HG03460 (cell line): Measurements from ENCODE around the gene FOXN3.
"Not testable (repeated sequence)": the region's sequence is repeated elsewhere in the genome, so short reads cannot be mapped to it uniquely, and the experiment has no call there.

Source experiments
- ATAC-seq: cut with Tn5 transposase; IDR thresholded peaks from one replicate; pipeline ENCODE4 v1.9.1; 2021; ENCODE audit not compliant: unreplicated experiment

FOXN3 gene

GRCh38 chr14:89256283-89256682 is 160.8 kb downstream of the FOXN3 start:
- no peak for ATAC-seq

GRCh38 chr14:89255852-89256251 is 161.2 kb downstream of the FOXN3 start:
- no peak for ATAC-seq

GRCh38 chr14:89255012-89255411 is 162.0 kb downstream of the FOXN3 start:
- no peak for ATAC-seq

GRCh38 chr14:89254166-89254909 is 162.7 kb downstream of the FOXN3 start:
- no peak for ATAC-seq

GRCh38 chr14:89252887-89253532 is 164.0 kb downstream of the FOXN3 start:
- no peak for ATAC-seq

GRCh38 chr14:89251061-89251460 is 166.0 kb downstream of the FOXN3 start:
- ATAC-seq, result no peak

- ATAC-seq, result not testable (repeated sequence)
These were observed 166.4 kb downstream of the FOXN3 start for GRCh38 chr14:89250655-89250975.

- ATAC-seq, result no peak
These were observed 166.9 kb downstream of the FOXN3 start for GRCh38 chr14:89249972-89250654.

DNA sequence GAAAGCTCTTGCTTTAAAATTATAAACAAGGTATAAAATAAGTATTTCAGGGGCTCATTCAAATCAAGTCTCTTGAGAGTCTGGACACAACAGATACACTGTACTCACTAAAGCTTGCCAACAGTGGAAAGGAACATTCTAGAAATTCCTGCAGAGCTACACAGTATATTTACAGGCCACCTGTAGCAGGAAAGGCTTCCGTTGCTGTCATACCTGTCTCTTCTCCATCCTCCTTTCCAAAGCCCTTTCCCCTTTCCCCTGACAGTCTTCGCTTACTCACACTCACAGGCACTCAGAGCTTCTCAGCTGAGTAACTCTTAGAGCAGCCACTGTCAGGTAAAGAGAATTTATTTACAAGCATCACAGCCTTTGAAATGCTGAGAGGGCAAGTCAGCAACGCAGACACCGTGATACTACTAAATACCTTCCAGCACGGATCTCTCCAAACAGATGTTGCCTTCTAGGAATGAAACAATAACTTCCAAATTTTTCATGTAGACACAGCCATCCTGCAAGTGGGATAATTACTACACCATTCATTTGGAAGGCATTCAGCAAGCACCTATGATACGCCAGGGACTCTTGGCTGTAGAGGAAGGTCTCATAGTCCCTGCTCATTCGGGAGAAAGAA is 167.9 kb downstream of the FOXN3 start:
- ATAC-seq, result no peak

DNA sequence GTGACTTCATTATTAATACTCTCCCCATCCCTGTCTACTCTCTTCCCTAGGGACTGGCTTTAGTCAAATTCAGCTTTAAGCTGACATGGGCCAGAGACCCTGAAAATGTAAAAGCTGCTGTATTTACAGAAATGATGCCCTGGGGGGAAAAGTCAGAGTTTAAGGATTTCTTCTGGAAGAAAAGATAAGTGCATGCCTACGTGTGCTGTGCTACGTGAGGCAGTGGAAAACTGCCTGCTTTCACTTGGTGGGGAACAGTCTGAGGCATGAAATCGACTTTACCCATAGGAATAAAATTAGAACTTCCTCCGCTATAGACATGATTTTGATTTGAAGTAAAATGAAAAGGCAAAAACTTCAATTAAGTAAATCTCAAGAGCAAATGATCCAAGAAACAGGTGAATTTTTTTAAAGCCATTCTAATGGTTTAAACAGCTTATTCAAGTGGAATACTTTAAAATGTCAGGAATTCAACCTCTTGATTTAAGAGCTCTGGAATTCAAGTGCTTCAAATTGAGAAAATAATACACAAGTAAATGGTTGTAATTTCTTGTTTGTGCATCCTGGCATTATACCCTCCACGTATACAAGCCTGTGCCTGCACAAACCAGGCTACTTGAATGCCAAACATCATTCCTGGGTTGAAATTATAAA is 168.5 kb downstream of the FOXN3 start:
- no peak for ATAC-seq

DNA sequence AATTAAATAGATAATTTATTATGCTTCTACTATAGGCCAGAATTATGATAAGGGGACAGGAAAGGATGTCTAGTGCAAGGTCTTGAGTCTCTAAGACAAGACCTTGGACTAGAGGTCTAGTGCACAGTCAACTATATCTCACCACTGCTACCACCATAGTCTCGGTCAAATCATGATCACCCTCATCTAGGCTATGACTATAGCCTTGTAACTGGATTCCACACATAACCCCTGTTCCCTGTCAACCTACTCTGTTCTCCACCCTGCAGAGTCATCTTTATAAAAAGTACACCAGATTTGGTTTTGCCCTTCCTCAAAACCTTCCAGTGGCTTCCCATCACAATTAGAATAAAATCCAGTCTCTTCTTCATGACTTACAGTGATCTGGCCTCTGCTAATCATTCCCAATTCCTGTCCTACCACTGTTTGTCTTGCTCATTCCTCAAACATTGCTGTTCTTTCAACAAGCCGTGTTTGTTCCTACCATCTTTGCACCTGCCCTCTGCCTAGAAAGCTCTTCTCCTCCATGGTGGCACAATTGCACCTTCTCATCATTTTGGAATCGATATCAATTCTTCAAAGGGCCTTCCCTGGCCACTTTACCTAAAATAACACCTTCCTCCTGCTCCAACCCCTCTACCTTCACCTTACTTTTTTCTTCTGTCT is 169.4 kb downstream of the FOXN3 start:
- ATAC-seq, result no peak

- ATAC-seq, result no peak
These were observed 170.7 kb downstream of the FOXN3 start for GRCh38 chr14:89246290-89246689.

DNA sequence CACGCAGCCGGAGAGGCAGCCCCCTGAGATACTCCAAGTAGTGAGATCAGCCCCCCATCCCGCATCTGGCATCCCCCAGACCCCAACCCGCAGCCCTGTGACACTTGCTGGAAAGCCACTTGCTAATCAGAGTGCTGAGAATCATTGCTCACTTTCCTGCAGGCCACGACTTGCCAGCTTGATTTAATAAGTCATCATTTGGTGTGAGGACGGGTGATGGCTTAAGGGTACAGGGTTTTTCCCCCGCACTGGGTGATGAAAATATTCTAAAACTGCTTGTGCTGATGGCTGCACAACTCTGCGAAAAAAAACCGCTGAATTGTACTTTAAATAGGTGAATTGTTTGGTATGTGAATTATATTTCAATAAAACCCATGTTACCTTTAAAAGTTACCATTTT is 171.2 kb downstream of the FOXN3 start:
- ATAC-seq, result no peak

- ATAC-seq, result no peak
These were observed 172.3 kb downstream of the FOXN3 start for GRCh38 chr14:89244720-89245119.

GRCh38 chr14:89243741-89244140 is 173.3 kb downstream of the FOXN3 start:
- no peak for ATAC-seq

DNA sequence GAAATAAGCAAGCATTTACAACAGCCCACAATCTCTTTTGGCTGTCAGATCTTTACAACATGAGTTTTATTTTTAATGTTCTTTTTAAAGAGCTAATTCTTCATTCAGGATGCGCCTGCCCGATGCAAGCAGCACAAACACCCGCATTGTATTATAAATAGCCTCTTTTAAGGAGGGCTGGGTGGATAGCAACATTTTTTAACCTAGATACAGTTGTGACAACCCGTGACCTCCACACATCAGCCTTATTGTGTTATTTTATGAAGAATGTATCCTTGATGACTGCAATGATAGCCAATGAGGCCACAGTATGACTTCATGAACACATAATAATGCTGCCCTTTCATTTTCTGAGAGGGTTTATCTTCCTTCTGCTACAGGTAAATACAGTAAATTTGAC is 173.7 kb downstream of the FOXN3 start:
- no peak for ATAC-seq

GRCh38 chr14:89242652-89243279 is 174.3 kb downstream of the FOXN3 start:
- ATAC-seq, result no peak

GRCh38 chr14:89241934-89242651 is 174.9 kb downstream of the FOXN3 start:
- no peak for ATAC-seq

- no peak for ATAC-seq
These were observed 175.8 kb downstream of the FOXN3 start for GRCh38 chr14:89241257-89241656.

GRCh38 chr14:89240414-89240813 is 176.6 kb downstream of the FOXN3 start:
- no peak for ATAC-seq
